Heart left ventricle (tissue), 16 donors: ENCODE data around the gene TDRD7. TPM values are rescaled to one million over a fixed set of nuclear protein-coding genes. Genes with fewer than 3 reads are reported as not detected.

Source experiments
- ATAC-seq, 4 donors: fragments of 200-7000 bp; cut with Tn5 transposase; one replicate each; pipeline ENCODE4 v1.9.1; 2020 to 2022; ENCODE audit warnings: moderate library complexity in 4 of 4, mild to moderate bottlenecking in 3 of 4, moderate number of reproducible peaks in 1 of 4
- DNase-seq, 5 donors: peaks; one replicate each; pipeline ENCODE4 v3.0.0-alpha.2; 2020
- H3K27ac ChIP-seq, 12 donors: fragments of 200-600 bp; sonication (generic) in 4 of 12; one replicate each; pipeline versions ENCODE4 v1.5.0 to v1.8.0; 2016 to 2022; ENCODE audit warnings: mild to moderate bottlenecking in 2 of 12
- H3K27me3 ChIP-seq, 9 donors: fragments of 200-600 bp; sonication (generic) in 2 of 9; one replicate each; pipeline versions ENCODE4 v1.5.1 to v1.8.0; 2016 to 2022; ENCODE audit warnings: mild to moderate bottlenecking in 3 of 9
- H3K36me3 ChIP-seq, 9 donors: fragments of 200-600 bp; sonication (generic) in 2 of 9; one replicate each; pipeline versions ENCODE4 v1.5.0 to v1.8.0; 2018 to 2022; ENCODE audit warnings: mild to moderate bottlenecking in 2 of 9
- H3K4me1 ChIP-seq, 12 donors: fragments of 200-600 bp; sonication (generic) in 4 of 12; one replicate each; pipeline versions ENCODE4 v1.5.0 to v1.8.0; 2016 to 2022; ENCODE audit warnings: mild to moderate bottlenecking in 3 of 12
- H3K4me3 ChIP-seq, 12 donors: fragments of 200-600 bp; sonication (generic) in 4 of 12; one replicate each; pipeline versions ENCODE4 v1.5.0 to v1.8.0; 2017 to 2022; ENCODE audit warnings: mild to moderate bottlenecking in 9 of 12, moderate library complexity in 4 of 12
- H3K9me3 ChIP-seq, 12 donors: fragments of 200-600 bp; sonication (generic) in 4 of 12; one replicate each; pipeline versions ENCODE4 v1.5.0 to v1.8.0; 2016 to 2022; ENCODE audit warnings: mild to moderate bottlenecking in 1 of 12
- CTCF ChIP-seq, 12 donors: fragments of 200-600 bp; sonication (generic) in 4 of 12; IDR thresholded peaks; one replicate each; pipeline versions ENCODE4 v1.5.0 to v1.8.0; 2018 to 2022; ENCODE audit warnings: antibody characterized with exemption in 12 of 12, mild to moderate bottlenecking in 5 of 12
- POLR2A ChIP-seq, 2 donors: fragments of 450-650 bp; IDR thresholded peaks; one replicate each; pipeline ENCODE4 v1.6.1; 2017; ENCODE audit warnings: antibody characterized with exemption in 2 of 2, mild to moderate bottlenecking in 2 of 2, moderate library complexity in 2 of 2
- WGBS, 4 donors: extraction: QIAGEN DNeasy Blood & Tissue Kit in 2 of 4; methylation state at CpG; one replicate each; pipeline versions ENCODE4 v1.1.5 to v1.1.7; 2013 to 2018; 5-methylcytosine and 5-hydroxymethylcytosine counted together
- intact Hi-C, 10 donors: fragments of 100-400 bp; cut with DNase I; formaldehyde crosslinking; loops; one replicate each; pipeline versions ENCODE4 v1.11.1 to v1.14.2; 2022
- polyA plus RNA-seq, 2 donors: library from polyadenylated mRNA; stranded (reverse); fragments of 200-250 nt; gene quantifications; one replicate each; pipeline ENCODE4 v1.2.3, GENCODE V29; 2013
- total RNA-seq, 9 donors: library from RNA; depleted of rRNA in 2 of 9; stranded (reverse); fragments of >200 nt in 2 of 9; fragmentation: NEBNext Ultra II Directional in 3 of 9; extraction: Animal tissue kit (Norgen Biotek cat#: 25700) in 3 of 9; gene quantifications; one replicate each; pipeline versions ENCODE4 v1.1.0 to v1.2.4, GENCODE V29; 2016 to 2023
- donor health status: ischemic (EF 13 %, LVEDD 7.1; RV severe dilation, severe dysfunction).
- donor health status: healthy with polysubstance abuse.
- donor health status: DM: no; HTN: yes; CAD: no.
- donor health status: DM: no; HTN: no; CAD: no.
- donor health status: ischemic (EF 25% LVEDD 6.9; RV normal size, moderate dysfunction).
- donor health status: ischemic (EF 25% LVEDD 5.7; RV mildly dilated, moderate dysfunction).
- donor health status: healthy.
- donor health status: DM: yes; HTN: yes; CAD: no.
- donor health status: ischemic (EF 35%, LVEDD 5.7; RV mildly dilated, moderate dysfunction).
- donor health status: nonischemic (EF 11% LVEDD 7.7; RV severe dilation, severe dysfunction).
- donor health status: DM: yes; HTN: yes; CAD: no.
- donor health status: PGD.
- donor health status: ischemic (EF 29% LVEDD 5.4; RV normal size, mild dysfunction).
- donor health status: nonischemic (EF 23%, LVEDD 6.1; RV moderate dilation, normal function).

TDRD7 gene
- total and polyA plus RNA-seq, 11 donors = 3.0 to 15.3 (median 8.9) TPM

GRCh38 chr9:97372580-97372979 is 39.3 kb upstream of the TDRD7 start:
- DNase-seq (no peak), ATAC-seq (no peak)
- peaks cover 0 to 62% (median 40%) of the 10 kb centered on the region in 9 donors for H3K36me3 ChIP-seq
- intact Hi-C loops = no loop called here
- no peak for TF ChIP-seq POLR2A (IDR thresholded peaks at IDR 0.05)
- no peak for TF ChIP-seq CTCF (IDR thresholded peaks at IDR 0.05)
- no peaks in the 10 kb centered on the region for H3K27me3 ChIP-seq
- H3K27ac ChIP-seq = no peak overlapping the region
- peaks cover 0 to 16% (median 3%) of the 10 kb centered on the region in 12 donors for H3K9me3 ChIP-seq
- H3K4me3 ChIP-seq = no peak overlapping the region
- no peaks in the 10 kb centered on the region for H3K4me1 ChIP-seq
- 74 to 94% (median 79%) methylated on average over 6 of the region's 6 CpGs for WGBS, 4 donors

- Histone ChIP-seq H3K27ac (no peak overlapping the region), H3K27me3 (no peaks in the 10 kb centered on the region), H3K9me3 (peaks cover 0 to 13% (median 3%) of the 10 kb centered on the region in 12 donors), H3K4me1 (no peaks in the 10 kb centered on the region), H3K4me3 (no peak overlapping the region), H3K36me3 (peaks cover 0 to 61% (median 35%) of the 10 kb centered on the region in 9 donors)
- no peak for TF ChIP-seq POLR2A (IDR thresholded peaks at IDR 0.05)
- no peak for TF ChIP-seq CTCF (IDR thresholded peaks at IDR 0.05)
- no peak for DNase-seq
- intact Hi-C loops = no loop called here
- WGBS, 4 donors = 90 to 97% (median 96%) methylated on average over 4 of the region's 4 CpGs
- ATAC-seq = no peak
Observed at GRCh38 chr9:97373331-97373730, 38.6 kb upstream of the TDRD7 start.

- DNase-seq (no peak), ATAC-seq (no peak)
- TF ChIP-seq POLR2A (IDR thresholded peaks at IDR 0.05) (no peak), CTCF (IDR thresholded peaks at IDR 0.05) (no peak)
- no peak overlapping the region for H3K4me3 ChIP-seq
- intact Hi-C loops = no loop called here
- 67 to 87% (median 84%) methylated on average over 2 of the region's 2 CpGs for WGBS, 4 donors
- H3K9me3 ChIP-seq = no peaks in the 10 kb centered on the region
- no peaks in the 10 kb centered on the region for H3K4me1 ChIP-seq
- H3K27me3 ChIP-seq = no peaks in the 10 kb centered on the region
- H3K27ac ChIP-seq = no peak overlapping the region
- peaks cover 0 to 66% (median 35%) of the 10 kb centered on the region in 9 donors for H3K36me3 ChIP-seq
Observed at GRCh38 chr9:97374811-97375210, 37.1 kb upstream of the TDRD7 start.

GRCh38 chr9:97376902-97377301 is 35.0 kb upstream of the TDRD7 start:
- DNase-seq (no peak), ATAC-seq (no peak)
- TF ChIP-seq POLR2A (IDR thresholded peaks at IDR 0.05) (no peak), CTCF (IDR thresholded peaks at IDR 0.05) (no peak)
- Histone ChIP-seq H3K9me3 (no peaks in the 10 kb centered on the region), H3K4me1 (no peaks in the 10 kb centered on the region), H3K27me3 (no peaks in the 10 kb centered on the region), H3K36me3 (peaks cover 0 to 55% (median 26%) of the 10 kb centered on the region in 9 donors), H3K4me3 (no peak overlapping the region), H3K27ac (no peak overlapping the region)
- WGBS, 4 donors = 76 to 90% (median 81%) methylated on average over 6 of the region's 6 CpGs
- intact Hi-C loops = no loop called here
